ENCODE data around the gene ZNF518B. TPM values are rescaled to one million over a fixed set of nuclear protein-coding genes. Genes with fewer than 3 reads are reported as not detected.

The ZNF518B gene
- polyA plus RNA-seq, 1 of the 3 experiments (the other 2 are of a cell fraction) = 3.1 TPM

GRCh38 chr4:10417740-10418139 lies 39.5 kb downstream of the ZNF518B start:
- Histone ChIP-seq H3K9me2 (no peaks in the 10 kb centered on the region), H3K27me3 (ENCODE audit: insufficient read depth) (no peaks in the 10 kb centered on the region), H3K4me2 (no peak overlapping the region), H2AFZ (ENCODE audit: low read depth) (no peak overlapping the region), H3K4me1 (ENCODE audit: control insufficient read depth in 1 of 2, insufficient read depth in 2 of 2, low read depth in 1 of 2, low read length in 1 of 2) (no peaks in the 10 kb centered on the region), H3K27ac (ENCODE audit: low read depth in 2 of 2, low read length in 1 of 2) (no peak overlapping the region), H3K4me3 (ENCODE audit: low read depth in 2 of 2, low read length in 1 of 2) (no peak overlapping the region), H3K9me3 (no peaks in the 10 kb centered on the region), H3F3A (replicated peaks; ENCODE audit: insufficient read depth) (no peaks in the 10 kb centered on the region), H4K20me1 (ENCODE audit: insufficient read depth) (no peaks in the 10 kb centered on the region), H3K36me3 (replicated peaks in 1 of 2; ENCODE audit: control insufficient read depth in 1 of 2, insufficient read depth in 2 of 2, low read length in 1 of 2) (no peaks in the 10 kb centered on the region), H3K9ac (no peak overlapping the region), H3K79me2 (ENCODE audit: insufficient read depth) (no peaks in the 10 kb centered on the region)
- ChIA-PET CTCF (no interaction called here), POLR2A (no interaction called here)
- no peak for TF ChIP-seq REST (IDR thresholded peaks at IDR 0.05; ENCODE audit: low read depth, low read length)
- TF ChIP-seq POLR2AphosphoS5 (IDR thresholded peaks at IDR 0.05; ENCODE audit: low read depth, low read length) = no peak
- TF ChIP-seq FOSL2 (IDR thresholded peaks at IDR 0.05; ENCODE audit: borderline replicate concordance, low read depth) = no peak
- TF ChIP-seq ZBTB33 (IDR thresholded peaks at IDR 0.05; ENCODE audit: borderline replicate concordance, low read depth) = no peak
- no peak for TF ChIP-seq EP300 (IDR thresholded peaks at IDR 0.05; ENCODE audit: borderline replicate concordance in 1 of 2, low read depth in 1 of 2, low read length in 1 of 2)
- no peak for TF ChIP-seq MXI1 (IDR thresholded peaks at IDR 0.05; ENCODE audit: low read depth, low read length)
- TF ChIP-seq EZH2phosphoT487 (IDR thresholded peaks at IDR 0.05; ENCODE audit: borderline replicate concordance, low read depth) = no peak
- no peak for TF ChIP-seq PBX3 (IDR thresholded peaks at IDR 0.05)
- TF ChIP-seq IRF3 (IDR thresholded peaks at IDR 0.05; ENCODE audit: low read depth, low read length) = no peak
- no peak for TF ChIP-seq FOXM1 (IDR thresholded peaks at IDR 0.05; ENCODE audit: low read depth)
- no peak for TF ChIP-seq SIN3A (IDR thresholded peaks at IDR 0.05; ENCODE audit: borderline replicate concordance, low read depth, low read length)
- DNase-seq = no peak
- 27% methylated on average over 4 of the region's 6 CpGs for WGBS (ENCODE audit: low lambda C conversion rate)
